Measurements from ENCODE around the gene WDFY4. TPM values are rescaled to one million over a fixed set of nuclear protein-coding genes. Genes with fewer than 3 reads are reported as not detected.

WDFY4 gene
- total and polyA plus RNA-seq, 2 donors (not counting 3 experiments of a cell fraction or from before 2014, with no cell fraction given), result 10.1 to 10.2 TPM

GRCh38 chr10:48651839-48652238, 32.8 kb upstream of the WDFY4 start:
- H2AFZ ChIP-seq (ENCODE audit: low read depth, low read length), result no peak overlapping the region
- H3K4me2 ChIP-seq (ENCODE audit: insufficient read depth, low read length), result no peak overlapping the region
- H3K9ac ChIP-seq (replicated peaks; ENCODE audit: extremely low read depth, insufficient read depth, low read length), result no peak overlapping the region
- no peak for FAIRE-seq
- no peak overlapping the region for H3K4me3 ChIP-seq (replicated peaks in 1 of 3; ENCODE audit: insufficient read depth in 1 of 3, low read depth in 1 of 3, low read length in 3 of 3)
- dilution Hi-C loops (cut with MboI; ENCODE audit: extremely low pct_ligation_motif_present, low sequenced_read_pairs) (no loop called here), intact Hi-C loops (cut with micrococcal nuclease) (no loop called here)
- H3K27ac ChIP-seq (ENCODE audit: insufficient read depth, low read depth, low read length), result no peak overlapping the region
- peaks cover 19% of the 10 kb centered on the region for H3K4me1 ChIP-seq (ENCODE audit: control insufficient read depth, extremely low read depth, insufficient read depth, low read length)
- no TSS peak for BruUV-seq (replicated peaks)
- H4K20me1 ChIP-seq (replicated peaks; ENCODE audit: control insufficient read depth, extremely low read depth, insufficient read depth, low read length), result no peaks in the 10 kb centered on the region
- POLR2A ChIA-PET, result no interaction called here
- no peaks in the 10 kb centered on the region for H3K9me1 ChIP-seq (replicated peaks; ENCODE audit: control insufficient read depth, extremely low read depth, insufficient read depth, low read length)
- TF ChIP-seq, protein P1, sequence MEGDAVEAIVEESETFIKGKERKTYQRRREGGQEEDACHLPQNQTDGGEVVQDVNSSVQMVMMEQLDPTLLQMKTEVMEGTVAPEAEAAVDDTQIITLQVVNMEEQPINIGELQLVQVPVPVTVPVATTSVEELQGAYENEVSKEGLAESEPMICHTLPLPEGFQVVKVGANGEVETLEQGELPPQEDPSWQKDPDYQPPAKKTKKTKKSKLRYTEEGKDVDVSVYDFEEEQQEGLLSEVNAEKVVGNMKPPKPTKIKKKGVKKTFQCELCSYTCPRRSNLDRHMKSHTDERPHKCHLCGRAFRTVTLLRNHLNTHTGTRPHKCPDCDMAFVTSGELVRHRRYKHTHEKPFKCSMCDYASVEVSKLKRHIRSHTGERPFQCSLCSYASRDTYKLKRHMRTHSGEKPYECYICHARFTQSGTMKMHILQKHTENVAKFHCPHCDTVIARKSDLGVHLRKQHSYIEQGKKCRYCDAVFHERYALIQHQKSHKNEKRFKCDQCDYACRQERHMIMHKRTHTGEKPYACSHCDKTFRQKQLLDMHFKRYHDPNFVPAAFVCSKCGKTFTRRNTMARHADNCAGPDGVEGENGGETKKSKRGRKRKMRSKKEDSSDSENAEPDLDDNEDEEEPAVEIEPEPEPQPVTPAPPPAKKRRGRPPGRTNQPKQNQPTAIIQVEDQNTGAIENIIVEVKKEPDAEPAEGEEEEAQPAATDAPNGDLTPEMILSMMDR (IDR thresholded peaks at IDR 0.05; ENCODE audit: extremely low read depth in 1 of 2, insufficient read depth in 1 of 2, low read depth in 1 of 2, low read length in 2 of 2), result no peak
- TF ChIP-seq FOS (IDR thresholded peaks at IDR 0.05; ENCODE audit: borderline replicate concordance, insufficient read depth, low read length) (no peak), POLR2AphosphoS5 (IDR thresholded peaks at IDR 0.05; ENCODE audit: insufficient read depth, low read depth, low read length) (no peak), EZH2 (IDR thresholded peaks at IDR 0.05; ENCODE audit: borderline replicate concordance, low read depth, low read length, severe bottlenecking) (no peak), MYC (IDR thresholded peaks at IDR 0.05; ENCODE audit: low read depth, low read length) (no peak), JUN (IDR thresholded peaks at IDR 0.05; ENCODE audit: borderline replicate concordance, insufficient read depth, insufficient read length, low read depth) (no peak), MAX (IDR thresholded peaks at IDR 0.05; ENCODE audit: insufficient read depth, insufficient read length) (no peak), GATA2 (IDR thresholded peaks at IDR 0.05; ENCODE audit: insufficient read depth, insufficient read length, low read depth, low read length) (no peak), POLR2A (IDR thresholded peaks at IDR 0.05; ENCODE audit: low read depth, low read length) (no peak)
- H3K36me3 ChIP-seq (ENCODE audit: control insufficient read depth in 2 of 2, extremely low read depth in 1 of 2, insufficient read depth in 2 of 2, low read length in 2 of 2), result no peaks in the 10 kb centered on the region
- no peak for DNase-seq (ENCODE audit: low read depth, low spot score)
- H3K27me3 ChIP-seq (ENCODE audit: control insufficient read depth in 2 of 2, insufficient read depth in 2 of 2, low read length in 2 of 2), result no peaks in the 10 kb centered on the region
- CTCF ChIA-PET, result interaction anchor here (1.1 to 1.3 kb wide), 2 partner anchors 37 to 100 kb away, joined by 3 to 4 read pairs; no protein-coding TSS in a partner anchor
- no peaks in the 10 kb centered on the region for H3K9me3 ChIP-seq (replicated peaks; ENCODE audit: control insufficient read depth, insufficient read depth, low read length)
- no peaks in the 10 kb centered on the region for H3K79me2 ChIP-seq (ENCODE audit: control insufficient read depth, insufficient read depth, low read length)
